CD14-positive monocyte (primary cell): ENCODE measurements around the gene WWOX. TPM values are rescaled to one million over a fixed set of nuclear protein-coding genes. Genes with fewer than 3 reads are reported as not detected.

Source experiments
- DNase-seq, 3 donors: peaks; one replicate each; pipeline ENCODE4 v3.0.0-alpha.2; 2011 to 2022
- H2AFZ ChIP-seq: 2 replicates; pipeline ENCODE4 v1.6.0; 2012; ENCODE audit warnings: mild to moderate bottlenecking, low read depth, low read length, inconsistent platforms; ENCODE audit not compliant: insufficient read depth, poor library complexity, severe bottlenecking
- H3K27ac ChIP-seq, 2 donors: 1 replicate in 1 of 2; 2 replicates in 1 of 2; pipeline ENCODE4 v1.5.1; 2012 to 2013; ENCODE audit warnings: low read length in 2 of 2, control low read depth in 1 of 2, inconsistent platforms in 1 of 2, low read depth in 1 of 2, mild to moderate bottlenecking in 1 of 2
- H3K27me3 ChIP-seq, 2 donors: one replicate each; pipeline versions ENCODE4 v1.6.0 to v1.6.1; 2011 to 2013; ENCODE audit warnings: low read length in 2 of 2; ENCODE audit not compliant: control insufficient read depth in 2 of 2, insufficient read depth in 2 of 2
- H3K36me3 ChIP-seq, 2 donors: replicated peaks in 1 of 2; 1 replicate in 1 of 2; 2 replicates in 1 of 2; pipeline versions ENCODE4 v1.5.1 to v1.6.1; 2012 to 2013; ENCODE audit warnings: low read length in 2 of 2, control low read depth in 1 of 2, inconsistent platforms in 1 of 2, mild to moderate bottlenecking in 1 of 2; ENCODE audit not compliant: insufficient read depth in 2 of 2, control insufficient read depth in 1 of 2
- H3K4me1 ChIP-seq, 2 donors: 1 replicate in 1 of 2; 2 replicates in 1 of 2; pipeline versions ENCODE4 v1.5.1 to v1.6.1; 2012 to 2013; ENCODE audit warnings: low read length in 2 of 2, control low read depth in 1 of 2, inconsistent platforms in 1 of 2, mild to moderate bottlenecking in 1 of 2, moderate library complexity in 1 of 2; ENCODE audit not compliant: insufficient read depth in 2 of 2, control insufficient read depth in 1 of 2
- H3K4me2 ChIP-seq: replicated peaks from 2 replicates; pipeline ENCODE3; 2012; ENCODE audit warnings: low read length, moderate library complexity, mild to moderate bottlenecking; ENCODE audit not compliant: poor library complexity, severe bottlenecking; ENCODE audit errors: extremely low read depth
- H3K4me3 ChIP-seq, 3 experiments: fragments of 200-600 bp in 1 of 3; sonication (generic) in 1 of 3; replicated peaks in 1 of 3; 1 replicate in 2 of 3; 2 replicates in 1 of 3; pipeline ENCODE4 v1.5.1; 2011 to 2013; ENCODE audit warnings: low read length in 3 of 3, mild to moderate bottlenecking in 3 of 3, control low read depth in 2 of 3, low read depth in 2 of 3, inconsistent platforms in 1 of 3, moderate library complexity in 1 of 3
- H3K79me2 ChIP-seq: 2 replicates; pipeline ENCODE4 v1.6.0; 2012; ENCODE audit warnings: mild to moderate bottlenecking, control low read depth, inconsistent platforms, low read length, moderate library complexity; ENCODE audit not compliant: insufficient read depth
- H3K9ac ChIP-seq: 2 replicates; pipeline ENCODE4 v1.6.0; 2017; ENCODE audit warnings: low read length, mild to moderate bottlenecking; ENCODE audit not compliant: insufficient read depth, poor library complexity, severe bottlenecking
- H3K9me3 ChIP-seq, 2 donors: replicated peaks in 1 of 2; 1 replicate in 1 of 2; 2 replicates in 1 of 2; pipeline versions ENCODE4 v1.5.1 to v1.6.1; 2012 to 2013; ENCODE audit warnings: low read length in 2 of 2, control low read depth in 1 of 2; ENCODE audit not compliant: control insufficient read depth in 1 of 2, insufficient read depth in 1 of 2
- H4K20me1 ChIP-seq: 2 replicates; pipeline ENCODE4 v1.6.0; 2012; ENCODE audit warnings: mild to moderate bottlenecking, low read length, control low read depth, moderate library complexity; ENCODE audit not compliant: insufficient read depth
- H3K27ac Mint-ChIP-seq, 7 donors: one replicate each; pipeline ENCODE4 v1.8.0; 2020; ENCODE audit warnings: mild to moderate bottlenecking in 7 of 7, mixed read lengths in 7 of 7, moderate library complexity in 6 of 7, inconsistent platforms in 2 of 7
- H3K27me3 Mint-ChIP-seq, 3 donors: one replicate each; pipeline ENCODE4 v1.8.0; 2021 to 2022; ENCODE audit warnings: low read depth in 3 of 3, mild to moderate bottlenecking in 3 of 3, mixed read lengths in 3 of 3, moderate library complexity in 3 of 3, inconsistent platforms in 1 of 3
- H3K36me3 Mint-ChIP-seq, 2 donors: one replicate each; pipeline ENCODE4 v1.8.0; 2020; ENCODE audit warnings: mixed read lengths in 2 of 2, inconsistent platforms in 1 of 2, mild to moderate bottlenecking in 1 of 2
- H3K4me1 Mint-ChIP-seq: one replicate; pipeline ENCODE4 v1.8.0; 2020; ENCODE audit warnings: mild to moderate bottlenecking, mixed read lengths
- H3K4me3 Mint-ChIP-seq, 2 donors: one replicate each; pipeline ENCODE4 v1.8.0; 2020; ENCODE audit warnings: mild to moderate bottlenecking in 2 of 2, mixed read lengths in 2 of 2, moderate library complexity in 1 of 2
- H3K9me3 Mint-ChIP-seq, 7 donors: one replicate each; pipeline ENCODE4 v1.8.0; 2020 to 2022; ENCODE audit warnings: mixed read lengths in 7 of 7, mild to moderate bottlenecking in 6 of 7, moderate library complexity in 6 of 7, inconsistent platforms in 2 of 7
- CTCF ChIP-seq: fragments of 200-600 bp; IDR thresholded peaks from one replicate; pipeline ENCODE4 v1.8.0; 2022; ENCODE audit warnings: antibody characterized with exemption, mild to moderate bottlenecking
- WGBS: methylation state at CpG from one replicate; pipeline ENCODE4 v1.1.5; 2013; ENCODE audit warnings: missing lambda C conversion rate; ENCODE audit not compliant: insufficient coverage; 5-methylcytosine and 5-hydroxymethylcytosine counted together
- intact Hi-C, 2 donors: fragments of 100-400 bp; cut with micrococcal nuclease; formaldehyde crosslinking; loops; one replicate each; pipeline versions ENCODE4 v1.15.0 to v1.15.1; 2023
- polyA plus RNA-seq, 3 donors: library from polyadenylated mRNA; depleted of rRNA in 1 of 3; unstranded in 2 of 3; stranded (reverse) in 1 of 3; fragments of 300-500 nt in 2 of 3; fragments of >200 nt in 1 of 3; fragmentation: Illumina TruSeq in 2 of 3; gene quantifications; 1 replicate in 2 of 3; 2 replicates in 1 of 3; pipeline ENCODE4 v1.2.3, GENCODE V29; 2012 to 2021

Gene WWOX
- polyA plus RNA-seq, 3 donors, result 4.0 to 7.0 (median 6.3) TPM

DNA sequence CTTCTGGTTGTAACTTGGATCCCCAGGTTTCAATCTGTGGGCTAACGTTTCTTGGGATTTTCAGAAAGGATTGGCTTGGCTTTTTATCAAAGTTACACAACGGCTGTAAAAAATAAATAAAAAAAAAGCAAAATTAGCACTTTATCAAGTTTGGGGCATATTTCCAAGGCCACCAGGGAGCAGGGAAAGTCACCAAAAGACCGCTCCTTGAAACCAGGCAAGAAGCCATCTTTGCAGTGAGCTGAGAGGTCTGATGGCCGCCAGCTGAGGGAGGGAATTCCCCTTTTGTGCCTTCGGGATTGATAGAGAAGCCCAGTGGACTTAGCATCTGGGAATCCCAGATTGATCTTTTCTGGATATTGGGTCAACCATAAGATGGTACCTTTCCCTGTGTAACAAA lies 192.2 kb downstream of the WWOX start:
- Mint-ChIP-seq H3K4me3 (no peak overlapping the region), H3K9me3 (peaks cover 2 to 8% (median 4%) of the 10 kb centered on the region in 7 donors), H3K4me1 (no peaks in the 10 kb centered on the region), H3K27ac (no peak overlapping the region), H3K27me3 (no peaks in the 10 kb centered on the region), H3K36me3 (no peaks in the 10 kb centered on the region)
- H3K36me3 ChIP-seq, result no peaks in the 10 kb centered on the region
- H3K9ac ChIP-seq, result no peak overlapping the region
- H2AFZ ChIP-seq, result no peak overlapping the region
- no peak overlapping the region for H3K4me3 ChIP-seq
- H3K9me3 ChIP-seq, result no peaks in the 10 kb centered on the region
- H3K27me3 ChIP-seq, result no peaks in the 10 kb centered on the region
- H3K79me2 ChIP-seq, result no peaks in the 10 kb centered on the region
- no peak for DNase-seq
- WGBS, result 92% methylated on average over 4 of the region's 5 CpGs
- H3K4me2 ChIP-seq, result no peak overlapping the region
- TF ChIP-seq CTCF, result no peak
- intact Hi-C loops, result no loop called here
- H4K20me1 ChIP-seq, result no peaks in the 10 kb centered on the region
- H3K27ac ChIP-seq, result no peak overlapping the region
- no peaks in the 10 kb centered on the region for H3K4me1 ChIP-seq

- H3K4me3 Mint-ChIP-seq, result no peak overlapping the region
- WGBS, result no CpG with 5 or more reads among the region's 4 CpGs
These were observed 192.8 kb downstream of the WWOX start for GRCh38 chr16:78292086-78292843.

More at GRCh38 chr16:78292086-78292843, 192.8 kb downstream of the WWOX start:
- Mint-ChIP-seq H3K9me3 (peaks cover 2 to 10% (median 7%) of the 10 kb centered on the region in 7 donors), H3K36me3 (no peaks in the 10 kb centered on the region), H3K27me3 (peaks cover 0 to 1% (median 0%) of the 10 kb centered on the region in 3 donors), H3K4me1 (no peaks in the 10 kb centered on the region), H3K27ac (no peak overlapping the region)
- Histone ChIP-seq H3K9ac (no peak overlapping the region), H2AFZ (no peak overlapping the region), H3K79me2 (no peaks in the 10 kb centered on the region), H3K9me3 (no peaks in the 10 kb centered on the region), H3K36me3 (no peaks in the 10 kb centered on the region), H3K4me2 (no peak overlapping the region), H4K20me1 (no peaks in the 10 kb centered on the region), H3K4me3 (no peak overlapping the region), H3K27me3 (no peaks in the 10 kb centered on the region), H3K4me1 (no peaks in the 10 kb centered on the region), H3K27ac (no peak overlapping the region)
- no peak for DNase-seq
- no peak for TF ChIP-seq CTCF
- intact Hi-C loops, result no loop called here
